Measurements from ENCODE around the gene PEX3. TPM values are rescaled to one million over a fixed set of nuclear protein-coding genes. Genes with fewer than 3 reads are reported as not detected.

PEX3 gene
- total and polyA plus RNA-seq, 8 donors: 2.8 to 9.6 (median 6.6) TPM

GRCh38 chr6:143449082-143449713 lies 1.4 kb upstream of the PEX3 start:
- 69 to 71% methylated on average over 6 of the region's 6 CpGs for WGBS, 2 donors
- no peak for DNase-seq

GRCh38 chr6:143449714-143450452 lies 722 bp upstream of the PEX3 start:
- 3% methylated on average over 19 of the region's 19 CpGs for WGBS, 2 donors
- FAIRE-seq (no peak), DNase-seq (peak in 2 of 6 donors; percentile 14 to 28), ATAC-seq (peak; percentile 3 to 32 (median 10))
- Histone ChIP-seq H3K4me1 (peaks cover 9 to 20% (median 12%) of the 10 kb centered on the region in 3 donors), H3K9me3 (no peaks in the 10 kb centered on the region), H3K27me3 (no peaks in the 10 kb centered on the region), H3K36me3 (no peaks in the 10 kb centered on the region), H3K4me3 (peak overlapping the region; percentile 49 to 67 (median 55)), H3K27ac (peak overlapping the region; percentile 32 to 75 (median 63))
- no peak for TF ChIP-seq CTCF (IDR thresholded peaks at IDR 0.05)
- intact Hi-C loops (cut with DNase I): no loop called here

More at GRCh38 chr6:143449082-143449713, 1.4 kb upstream of the PEX3 start:
- FAIRE-seq (no peak), ATAC-seq (no peak)
- no peaks in the 10 kb centered on the region for H3K36me3 ChIP-seq
- intact Hi-C loops (cut with DNase I): no loop called here
- peaks cover 9 to 20% (median 12%) of the 10 kb centered on the region in 3 donors for H3K4me1 ChIP-seq
- H3K27ac ChIP-seq: no peak overlapping the region
- H3K9me3 ChIP-seq: no peaks in the 10 kb centered on the region
- H3K4me3 ChIP-seq: peak overlapping the region in 2 of 4 donors; percentile 49 to 67
- no peak for TF ChIP-seq CTCF (IDR thresholded peaks at IDR 0.05)
- no peaks in the 10 kb centered on the region for H3K27me3 ChIP-seq

- no peak for ATAC-seq
- no peak for FAIRE-seq
- TF ChIP-seq CTCF (IDR thresholded peaks at IDR 0.05): no peak
- Histone ChIP-seq H3K9me3 (no peaks in the 10 kb centered on the region), H3K27me3 (no peaks in the 10 kb centered on the region), H3K4me3 (peak overlapping the region in 3 of 4 donors; percentile 49 to 67 (median 56)), H3K36me3 (no peaks in the 10 kb centered on the region), H3K27ac (peak overlapping the region in 1 of 4 donors; percentile 63), H3K4me1 (peaks cover 9 to 20% (median 12%) of the 10 kb centered on the region in 3 donors)
- DNase-seq: no peak
- WGBS, 2 donors: 6 to 8% methylated on average over 4 of the region's 4 CpGs
- intact Hi-C loops (cut with DNase I): no loop called here
Observed at GRCh38 chr6:143451531-143451930, 926 bp downstream of the PEX3 start.

- no peak for TF ChIP-seq CTCF (IDR thresholded peaks at IDR 0.05)
- Histone ChIP-seq H3K36me3 (no peaks in the 10 kb centered on the region), H3K4me3 (no peak overlapping the region), H3K4me1 (peaks cover 0 to 18% (median 0%) of the 10 kb centered on the region in 3 donors), H3K27me3 (no peaks in the 10 kb centered on the region), H3K27ac (peak overlapping the region in 3 of 4 donors; percentile 10 to 20 (median 19)), H3K9me3 (no peaks in the 10 kb centered on the region)
- intact Hi-C loops (cut with DNase I): no loop called here
- no peak for FAIRE-seq
- DNase-seq: no peak
- WGBS, 2 donors: 15 to 18% methylated on average over 2 of the region's 2 CpGs
- peak; percentile 63 to 95 (median 84) for ATAC-seq
Observed at GRCh38 chr6:143457563-143458359, 7.2 kb downstream of the PEX3 start.
